HEK293T (cell line): Measurements from ENCODE around the gene TMEM178B.

Experiments used
- ARNT ChIP-seq: fragments of 450-650 bp; IDR thresholded peaks from 2 replicates; pipeline ENCODE4 v1.6.1; 2017; ENCODE audit warnings: mild to moderate bottlenecking
- BHLHE40 ChIP-seq: fragments of 450-650 bp; IDR thresholded peaks from 2 replicates; pipeline ENCODE4 v1.6.1; 2016; ENCODE audit warnings: mild to moderate bottlenecking, moderate library complexity, borderline replicate concordance
- ELF4 ChIP-seq: fragments of 450-650 bp; IDR thresholded peaks from 2 replicates; pipeline ENCODE4 v1.6.1; 2017; ENCODE audit warnings: antibody characterized with exemption
- FOXA1 ChIP-seq: fragments of 450-650 bp; IDR thresholded peaks from 2 replicates; pipeline ENCODE4 v1.6.1; 2016; ENCODE audit warnings: mild to moderate bottlenecking
- FOXK2 ChIP-seq: fragments of 450-650 bp; IDR thresholded peaks from 2 replicates; pipeline ENCODE4 v1.6.1; 2016; ENCODE audit warnings: mild to moderate bottlenecking
- FOXM1 ChIP-seq: fragments of 450-650 bp; IDR thresholded peaks from 2 replicates; pipeline ENCODE4 v1.6.1; 2017; ENCODE audit warnings: mild to moderate bottlenecking, borderline replicate concordance
- HDGF ChIP-seq: fragments of 450-650 bp; IDR thresholded peaks from 2 replicates; pipeline ENCODE4 v1.6.1; 2017; ENCODE audit warnings: antibody characterized with exemption, borderline replicate concordance
- L3MBTL2 ChIP-seq: fragments of 450-650 bp; conservative IDR thresholded peaks from 2 replicates; pipeline ENCODE4 v1.6.1; 2016; ENCODE audit warnings: mild to moderate bottlenecking
- LEF1 ChIP-seq: fragments of 450-650 bp; IDR thresholded peaks from 2 replicates; pipeline ENCODE4 v1.6.1; 2017; ENCODE audit warnings: mild to moderate bottlenecking, borderline replicate concordance
- SP1 ChIP-seq: fragments of 450-650 bp; IDR thresholded peaks from 2 replicates; pipeline ENCODE4 v1.6.1; 2017
- SUZ12 ChIP-seq: fragments of 450-650 bp; IDR thresholded peaks from 2 replicates; pipeline ENCODE4 v1.6.1; 2016; ENCODE audit warnings: mild to moderate bottlenecking
- TARDBP ChIP-seq: fragments of 450-650 bp; IDR thresholded peaks from 2 replicates; pipeline ENCODE4 v1.6.1; 2016
- TF ChIP-seq, protein P1 (sequence below): fragments of 450-650 bp; IDR thresholded peaks from 2 replicates; pipeline ENCODE4 v1.6.1; 2016

- TF ChIP-seq FOXA1 (no peak), TARDBP (no peak), ARNT (no peak), ELF4 (no peak), FOXM1 (no peak), FOXK2 (no peak), SP1 (no peak), SUZ12 (no peak), L3MBTL2 (no peak), LEF1 (no peak), BHLHE40 (no peak), HDGF (no peak)
- TF ChIP-seq, protein P1, sequence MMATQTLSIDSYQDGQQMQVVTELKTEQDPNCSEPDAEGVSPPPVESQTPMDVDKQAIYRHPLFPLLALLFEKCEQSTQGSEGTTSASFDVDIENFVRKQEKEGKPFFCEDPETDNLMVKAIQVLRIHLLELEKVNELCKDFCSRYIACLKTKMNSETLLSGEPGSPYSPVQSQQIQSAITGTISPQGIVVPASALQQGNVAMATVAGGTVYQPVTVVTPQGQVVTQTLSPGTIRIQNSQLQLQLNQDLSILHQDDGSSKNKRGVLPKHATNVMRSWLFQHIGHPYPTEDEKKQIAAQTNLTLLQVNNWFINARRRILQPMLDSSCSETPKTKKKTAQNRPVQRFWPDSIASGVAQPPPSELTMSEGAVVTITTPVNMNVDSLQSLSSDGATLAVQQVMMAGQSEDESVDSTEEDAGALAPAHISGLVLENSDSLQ = no peak
Observed at GRCh38 chr7:141217938-141218337, 144.1 kb downstream of the TMEM178B start.
